Measurements from ENCODE around the gene RASA4.
"Not testable (repeated sequence)": the region's sequence is repeated elsewhere in the genome, so short reads cannot be mapped to it uniquely, and the experiment has no call there.

Gene RASA4

DNA sequence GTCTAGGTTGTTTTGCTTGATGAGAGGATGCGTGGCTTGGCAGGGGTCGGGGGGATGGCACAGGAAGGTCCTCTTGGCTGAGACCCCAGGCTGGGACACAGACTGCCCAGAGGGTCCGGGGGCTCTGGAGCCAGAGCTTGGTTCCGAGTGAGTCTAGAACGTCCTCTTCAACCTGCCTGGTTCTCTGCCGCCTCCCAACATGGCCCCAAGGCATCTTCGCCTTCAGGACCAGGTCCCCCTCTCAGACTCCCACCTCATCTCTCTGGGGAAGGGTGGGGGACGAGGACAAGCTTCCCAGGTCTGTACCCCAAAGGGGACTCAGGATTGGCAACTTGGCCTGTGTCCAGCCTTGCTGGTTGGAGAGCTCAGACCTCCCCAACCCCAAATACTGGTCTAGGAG, 74.5 kb downstream of the RASA4 start:
- DNase-seq: not testable (repeated sequence)

DNA sequence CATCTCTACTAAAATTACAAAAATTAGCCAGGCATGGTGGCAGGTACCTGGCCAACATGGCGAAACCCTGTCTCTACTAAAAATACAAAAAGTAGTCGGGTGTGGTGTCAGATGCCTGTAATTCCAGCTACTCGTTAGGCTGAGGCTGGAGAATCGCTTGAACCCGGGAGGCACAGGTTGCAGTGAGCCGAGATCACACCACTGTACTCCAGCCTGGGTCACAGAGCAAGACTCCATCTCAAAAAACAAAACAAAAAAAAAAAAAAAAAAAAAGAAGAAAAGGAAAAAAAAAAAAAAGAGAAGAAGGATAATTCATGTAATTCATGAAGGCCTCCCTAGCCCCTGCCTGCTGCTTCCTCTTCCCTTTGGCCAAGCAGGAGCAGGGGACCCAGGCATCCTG, 76.0 kb downstream of the RASA4 start:
- not testable (repeated sequence) for DNase-seq

DNA sequence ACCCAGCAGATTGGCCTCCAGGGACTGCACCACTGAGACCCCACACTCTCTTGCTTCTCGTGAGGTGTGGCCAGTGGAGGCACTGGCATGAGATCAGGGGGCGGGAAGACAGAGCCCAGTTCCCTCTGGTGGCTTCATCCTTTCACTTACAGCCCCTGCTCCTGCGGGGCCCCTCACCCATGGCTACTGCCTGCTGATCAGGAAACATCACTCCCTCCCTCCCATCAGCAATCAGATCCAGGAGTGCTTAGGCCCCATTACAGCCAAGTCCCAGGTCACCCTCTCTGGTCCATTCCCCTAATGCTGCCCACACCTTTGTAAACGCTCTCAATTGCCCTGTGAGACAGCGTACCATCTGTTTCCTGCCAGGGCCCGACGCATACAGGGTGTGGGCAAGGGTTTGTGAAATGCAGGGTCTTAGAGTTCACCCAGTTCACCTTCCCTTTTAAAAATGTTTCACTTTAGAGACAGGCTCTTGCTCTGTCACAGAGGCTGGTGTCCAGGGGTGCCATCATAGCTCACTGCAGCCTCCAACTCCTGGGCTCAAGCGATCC, 81.4 kb downstream of the RASA4 start:
- DNase-seq: not testable (repeated sequence)

DNA sequence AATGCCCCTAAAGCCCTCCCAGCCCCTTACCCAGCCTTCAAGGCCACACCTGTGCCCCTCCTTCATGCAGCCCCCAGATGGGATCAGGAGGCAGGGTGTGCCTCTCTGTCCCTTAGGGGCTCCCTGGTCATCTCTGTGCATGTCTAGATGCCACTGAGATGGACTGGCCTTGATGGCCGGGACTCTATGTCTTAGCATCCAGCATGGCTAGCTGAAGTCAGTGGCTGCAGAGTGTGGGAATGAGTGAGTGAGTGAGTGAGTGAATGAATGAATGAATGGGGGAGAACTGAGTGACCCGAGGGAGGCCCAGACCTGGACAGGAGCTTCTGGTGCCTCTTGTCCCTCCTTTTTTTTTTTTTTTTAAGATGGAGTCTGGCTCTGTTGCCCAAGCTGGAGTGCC, 84.4 kb downstream of the RASA4 start:
- not testable (repeated sequence) for DNase-seq

DNA sequence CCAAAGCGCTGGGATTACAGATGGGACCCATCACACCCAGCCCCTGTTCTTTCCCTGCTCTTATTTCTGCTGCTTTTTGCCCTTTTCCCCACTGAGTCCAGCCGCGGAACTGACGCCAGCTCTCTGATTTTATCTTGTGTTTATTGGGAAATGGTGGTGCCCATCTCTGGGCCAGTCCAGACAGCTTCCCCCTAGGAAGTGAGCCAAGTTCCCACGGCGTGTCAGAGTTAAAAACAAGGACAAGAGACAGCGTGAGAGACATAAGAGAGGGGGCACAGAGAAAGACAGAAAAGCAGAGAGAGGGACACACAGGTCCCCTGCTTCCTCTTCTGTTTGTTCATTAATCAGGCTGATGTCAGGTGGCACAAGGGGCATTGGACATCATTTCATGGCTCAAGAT, 85.0 kb downstream of the RASA4 start:
- not testable (repeated sequence) for DNase-seq

DNA sequence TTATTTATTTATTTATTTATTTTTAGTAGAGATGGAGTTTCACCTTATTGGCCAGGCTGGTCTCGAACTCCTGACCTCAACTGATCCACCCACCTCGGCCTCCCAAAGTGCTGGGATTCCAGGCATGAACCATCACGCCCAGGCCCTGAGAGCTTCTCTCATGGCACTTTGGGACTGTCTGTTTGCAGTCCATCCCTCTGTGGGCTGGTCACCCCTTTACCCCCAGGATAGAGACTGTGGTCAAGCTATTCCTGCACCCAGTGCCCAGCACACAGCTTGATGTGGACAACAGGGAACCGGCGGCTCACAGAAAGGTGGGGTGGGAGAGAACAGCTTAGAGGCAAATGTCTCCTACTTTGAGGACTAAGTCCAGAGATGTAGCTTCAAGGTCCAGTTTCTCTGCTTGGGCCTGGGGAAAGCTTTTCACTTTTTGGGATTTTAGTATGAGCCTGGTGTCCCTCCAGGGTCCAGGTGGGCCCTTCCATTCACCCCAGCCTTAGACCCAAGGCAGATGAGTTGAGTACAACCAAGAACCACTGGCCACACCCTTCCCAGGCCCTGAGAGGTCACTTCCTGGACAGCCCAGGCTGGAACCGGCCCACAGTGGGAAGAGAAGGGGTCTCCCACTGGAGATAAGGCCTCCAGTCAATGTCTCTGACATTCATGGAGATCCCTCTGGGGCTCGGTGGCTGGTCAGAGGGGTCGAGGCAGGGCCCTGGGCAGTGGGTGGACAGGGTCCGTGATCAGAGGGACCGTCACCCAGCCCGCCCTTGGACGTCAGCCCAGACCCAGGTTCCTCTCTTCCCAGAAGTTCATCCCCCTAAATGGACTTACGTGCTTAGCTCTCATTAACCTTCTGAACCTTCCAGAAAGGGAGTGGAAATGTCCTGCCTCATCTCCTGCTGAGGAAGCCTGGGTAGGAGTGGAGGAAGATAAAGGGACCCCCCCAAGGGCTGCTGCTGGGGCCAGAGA, 88.4 kb downstream of the RASA4 start:
- not testable (repeated sequence) for DNase-seq

DNA sequence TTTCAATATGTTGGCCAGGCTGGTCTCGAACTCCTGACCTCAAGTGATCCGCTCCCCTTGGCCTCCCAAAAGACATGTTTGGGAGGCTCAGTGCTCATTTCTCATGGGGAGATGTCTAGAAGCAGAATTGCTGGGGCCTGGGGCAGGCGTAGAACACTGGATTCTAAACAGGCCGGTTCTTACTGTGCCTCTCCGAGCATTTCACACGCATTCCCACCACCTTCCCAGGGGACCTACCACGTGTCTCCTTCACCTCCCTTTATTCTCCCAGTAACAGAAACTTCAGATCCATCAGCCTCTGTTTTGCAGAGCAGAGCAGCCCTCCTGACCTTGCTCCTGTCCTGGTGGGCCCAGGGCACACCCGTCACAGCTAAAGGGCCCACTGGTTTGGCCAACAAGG, 89.4 kb downstream of the RASA4 start:
- DNase-seq: not testable (repeated sequence)

DNA sequence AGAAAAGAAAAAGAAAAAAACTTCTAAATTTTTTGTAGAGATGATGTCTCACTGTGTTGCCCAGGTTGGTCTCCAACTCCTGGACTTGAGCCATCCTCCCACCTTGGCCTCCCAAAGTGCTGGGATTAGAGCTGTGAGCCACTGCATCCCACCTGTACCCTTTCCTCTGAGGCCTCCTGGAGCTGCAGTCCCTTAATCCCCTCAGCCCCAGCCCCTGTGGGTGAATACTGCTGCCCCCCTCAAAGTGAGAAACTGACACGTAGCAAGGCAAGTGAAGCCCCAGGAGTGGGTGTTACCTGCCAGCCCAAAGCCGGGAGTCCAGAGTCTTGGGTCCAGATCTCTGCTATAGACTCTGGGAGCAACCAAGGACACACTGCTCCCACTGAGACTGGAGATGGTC, 91.8 kb downstream of the RASA4 start:
- not testable (repeated sequence) for DNase-seq

All from activated CD4-positive, alpha-beta T cell treated with anti-CD3 and anti-CD28 coated beads, Interleukin-2, amount 50 U/mL, for 1 hour (primary cell).